ENCODE data around the gene FBXW11.
"Not testable (repeated sequence)": the region's sequence is repeated elsewhere in the genome, so short reads cannot be mapped to it uniquely, and the experiment has no call there.

Gene FBXW11

GRCh38 chr5:171908638-171909037 is 97.8 kb downstream of the FBXW11 start:
- DNase-seq (ENCODE audit: low spot score): no peak

DNA sequence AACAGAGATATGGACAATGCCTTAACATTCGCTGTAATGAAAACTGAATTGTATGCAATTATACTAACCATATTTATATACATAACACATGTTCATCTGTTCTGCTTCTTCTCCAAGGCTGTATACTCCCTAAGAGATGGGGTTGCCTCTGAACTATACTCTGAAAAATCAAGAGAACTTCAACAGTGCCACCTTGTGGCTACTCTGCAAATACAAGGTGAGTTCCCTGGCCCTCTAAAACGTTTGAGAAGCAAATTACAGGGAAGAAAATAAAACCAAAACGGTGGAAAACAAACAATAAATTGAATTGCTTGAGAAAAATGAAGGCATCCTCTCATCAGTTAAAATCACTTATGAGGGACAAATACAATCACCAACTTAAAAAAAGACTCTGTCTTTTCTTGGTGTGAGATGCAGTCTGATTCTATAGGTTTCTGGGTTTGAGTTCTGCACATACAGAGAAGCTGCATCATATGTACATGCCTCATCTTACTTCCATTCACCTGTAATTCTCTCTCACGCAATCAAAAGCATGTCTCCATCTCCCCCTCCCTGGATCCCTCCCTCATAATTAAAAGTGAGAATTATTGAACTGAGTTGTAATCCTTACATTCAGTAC is 98.6 kb downstream of the FBXW11 start:
- DNase-seq (ENCODE audit: low spot score): peak; percentile 75

DNA sequence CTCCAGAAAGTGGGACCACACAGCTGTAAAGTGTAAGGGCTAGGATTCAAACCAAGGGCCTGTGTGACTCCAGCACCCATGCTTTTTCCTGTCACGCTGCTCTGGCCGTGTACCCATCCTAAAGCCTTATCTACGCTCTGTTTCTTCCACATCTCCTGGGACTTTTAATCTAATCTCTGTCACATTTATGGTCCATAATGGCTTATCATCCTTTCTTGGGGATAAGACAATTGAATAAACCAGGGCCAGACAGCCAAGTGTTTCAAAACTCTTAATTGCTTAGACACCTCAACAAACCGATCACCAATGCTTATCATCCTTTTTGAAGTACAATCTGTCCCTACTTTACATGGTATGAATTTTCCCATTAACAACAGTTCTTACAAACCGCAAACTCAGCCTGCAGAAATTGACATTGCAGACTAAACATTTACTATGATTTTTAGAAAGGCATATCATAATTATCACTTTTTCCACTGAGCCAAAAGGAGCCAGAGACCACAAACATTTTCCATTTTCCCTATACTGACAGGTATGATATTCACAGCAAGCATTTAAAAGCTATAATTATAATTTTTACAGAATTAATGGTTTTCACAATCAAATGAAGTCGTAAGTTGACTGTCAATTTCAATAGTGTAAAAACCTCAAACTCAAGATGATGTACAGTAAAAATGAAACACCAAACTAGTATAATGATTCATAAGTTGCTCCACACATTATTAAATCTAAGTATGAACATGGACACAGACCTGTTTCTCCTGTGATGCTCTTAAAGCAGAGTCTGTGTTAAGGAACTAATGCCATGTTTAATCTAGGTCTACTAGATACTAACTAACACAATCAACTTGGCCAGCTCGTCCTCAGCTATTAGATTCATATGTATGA is 99.5 kb downstream of the FBXW11 start:
- DNase-seq (ENCODE audit: low spot score): no peak

DNA sequence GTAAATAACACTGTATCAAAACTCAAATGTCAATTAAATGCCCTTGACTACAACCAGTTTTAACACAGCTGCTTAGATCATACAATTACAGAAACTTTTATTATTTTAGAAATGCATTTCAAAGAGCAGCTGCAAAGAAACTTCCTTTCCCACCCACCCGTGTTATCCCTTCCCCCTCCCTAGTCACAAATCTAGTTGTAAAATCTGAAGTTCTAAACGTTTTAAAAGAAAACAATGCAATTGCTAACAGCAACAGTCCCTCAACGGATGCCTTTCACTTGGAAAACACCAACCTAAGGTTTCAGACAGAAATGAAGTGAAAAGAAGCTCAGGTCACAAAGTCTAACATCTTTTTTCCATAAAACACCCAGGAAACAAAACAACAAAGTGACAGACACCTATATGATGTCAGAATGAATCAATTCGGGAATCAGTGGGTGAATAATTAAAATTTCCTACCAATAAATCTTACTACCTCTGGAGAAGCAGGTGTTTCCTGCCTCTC is 100.3 kb downstream of the FBXW11 start:
- no peak for DNase-seq (ENCODE audit: low spot score)

GRCh38 chr5:171904886-171905285 is 101.6 kb downstream of the FBXW11 start:
- DNase-seq (ENCODE audit: low spot score): no peak

- DNase-seq (ENCODE audit: low spot score): no peak
Observed at GRCh38 chr5:171901764-171902163, 104.7 kb downstream of the FBXW11 start.

DNA sequence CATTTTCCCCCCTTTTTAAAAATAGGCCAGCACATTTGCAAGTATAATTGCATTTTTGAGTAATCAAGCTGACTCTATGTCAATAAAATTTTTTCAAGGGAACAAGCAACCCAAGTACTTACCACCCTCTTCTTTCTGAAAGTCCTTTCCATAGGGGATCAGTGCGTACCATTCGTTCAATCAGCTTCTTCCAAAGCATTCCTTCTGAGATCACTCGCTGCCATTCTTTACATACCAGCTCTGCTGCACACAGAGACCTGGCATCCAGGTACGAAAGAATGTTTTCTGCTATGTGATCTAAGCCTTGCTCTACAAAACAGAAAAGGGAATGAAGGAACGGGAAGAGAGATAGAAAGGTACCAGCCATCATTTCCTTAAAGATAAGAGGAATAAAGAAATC is 106.6 kb downstream of the FBXW11 start:
- DNase-seq (ENCODE audit: low spot score): no peak

DNA sequence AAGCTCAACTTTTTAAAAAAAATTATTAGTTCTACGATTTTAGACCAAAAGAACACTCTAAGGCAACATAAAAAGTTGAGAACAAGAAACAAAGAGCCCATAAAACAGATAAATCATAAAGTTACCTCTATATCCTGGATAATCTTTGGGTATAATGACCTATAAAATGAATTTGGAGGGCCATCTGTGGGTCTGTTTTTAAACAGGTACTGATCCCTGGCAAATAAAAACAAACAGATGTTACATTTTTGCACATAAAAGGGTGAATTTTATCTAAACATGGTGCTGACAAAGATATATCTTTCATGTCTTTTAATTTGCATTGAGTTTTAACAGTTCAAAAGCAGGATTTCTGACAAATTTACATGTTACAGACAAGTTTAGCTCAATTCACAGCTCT is 107.6 kb downstream of the FBXW11 start:
- DNase-seq (ENCODE audit: low spot score): no peak

DNA sequence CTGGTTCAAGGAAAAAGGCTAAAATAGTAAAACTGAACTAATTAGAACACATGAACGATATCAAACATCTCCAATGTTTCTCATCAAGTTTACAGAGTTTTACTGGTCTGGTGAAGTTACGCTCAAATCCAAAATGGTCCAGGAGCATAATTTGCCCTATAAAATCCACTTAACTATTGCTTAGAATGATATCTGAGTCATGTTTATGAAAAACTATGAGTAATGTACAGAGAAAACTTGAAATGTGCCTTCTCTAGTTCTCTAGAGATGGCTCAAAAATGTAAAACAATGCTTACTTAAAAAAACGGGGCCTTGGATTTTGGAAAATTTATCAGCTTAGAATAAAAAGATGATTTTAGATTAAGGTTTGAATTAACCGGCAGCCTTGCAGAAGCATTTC is 108.1 kb downstream of the FBXW11 start:
- no peak for DNase-seq (ENCODE audit: low spot score)

GRCh38 chr5:171897231-171897630 is 109.2 kb downstream of the FBXW11 start:
- no peak for DNase-seq (ENCODE audit: low spot score)

DNA sequence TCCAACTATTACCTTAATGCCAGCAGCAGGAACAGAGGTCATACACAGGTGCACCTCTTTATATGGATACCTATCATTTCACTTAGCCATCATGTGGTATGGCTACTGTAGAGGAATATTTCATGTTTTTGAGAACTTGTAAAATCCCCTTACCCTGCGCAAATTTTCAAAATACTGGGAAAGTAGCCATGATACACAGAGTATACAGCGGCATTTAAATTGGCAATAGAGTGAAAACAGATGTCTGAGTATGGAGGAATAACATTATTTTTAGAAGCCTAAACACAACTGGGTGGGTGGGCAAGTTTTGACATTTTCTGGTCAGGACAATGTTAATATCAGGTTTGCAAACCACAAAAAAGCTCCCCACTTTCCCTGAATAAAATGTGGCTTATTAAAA is 111.4 kb downstream of the FBXW11 start:
- no peak for DNase-seq (ENCODE audit: low spot score)

DNA sequence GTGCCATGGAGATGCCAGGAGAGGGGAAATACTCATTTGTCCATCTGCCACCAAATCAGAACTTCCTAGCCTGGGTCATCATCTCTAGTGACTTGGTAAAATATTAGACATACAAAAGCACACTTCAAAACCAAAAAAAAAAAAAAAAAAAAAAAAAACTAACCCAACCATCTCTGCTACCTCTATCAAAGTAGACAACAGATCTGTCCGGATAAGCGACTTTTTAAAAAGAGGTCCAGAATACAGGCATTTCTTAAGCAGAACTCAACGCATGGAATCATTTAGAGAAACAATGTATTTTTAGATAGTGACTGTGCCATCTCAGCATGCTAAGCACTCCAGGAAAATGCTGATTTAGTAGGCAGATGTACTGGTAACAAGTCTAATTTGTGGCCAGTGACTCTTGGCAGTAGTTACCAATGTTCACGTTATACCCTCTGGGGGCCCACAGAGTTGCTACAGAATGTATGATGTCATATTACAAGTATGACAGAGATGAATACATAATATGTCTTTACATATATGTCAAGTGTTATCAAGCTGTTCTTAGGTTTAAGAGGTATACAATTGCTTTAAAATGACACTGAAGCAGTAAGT is 113.0 kb downstream of the FBXW11 start:
- no peak for DNase-seq (ENCODE audit: low spot score)

GRCh38 chr5:171891595-171891994 is 114.8 kb downstream of the FBXW11 start:
- no peak for DNase-seq (ENCODE audit: low spot score)

- DNase-seq (ENCODE audit: low spot score): no peak
Observed at GRCh38 chr5:171891150-171891549, 115.3 kb downstream of the FBXW11 start.

- DNase-seq (ENCODE audit: low spot score): no peak
Observed at GRCh38 chr5:171888051-171888481, 118.4 kb downstream of the FBXW11 start.

DNA sequence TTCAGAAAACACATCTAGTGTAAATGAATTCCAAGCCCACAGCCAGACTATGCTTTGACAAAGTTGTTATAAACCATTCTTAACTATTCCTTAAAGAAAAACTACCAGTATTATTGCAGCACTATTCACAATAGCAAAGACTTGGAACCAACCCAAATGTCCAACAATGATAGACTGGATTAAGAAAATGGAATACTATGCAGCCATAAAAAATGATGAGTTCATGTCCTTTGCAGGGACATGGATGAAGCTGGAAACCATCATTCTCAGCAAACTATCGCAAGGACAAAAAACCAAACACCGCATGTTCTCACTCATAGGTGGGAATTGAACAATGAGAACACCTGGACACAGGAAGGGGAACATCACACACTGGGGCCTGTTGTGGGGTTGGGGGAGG is 120.4 kb downstream of the FBXW11 start:
- not testable (repeated sequence) for DNase-seq (ENCODE audit: low spot score)

DNA sequence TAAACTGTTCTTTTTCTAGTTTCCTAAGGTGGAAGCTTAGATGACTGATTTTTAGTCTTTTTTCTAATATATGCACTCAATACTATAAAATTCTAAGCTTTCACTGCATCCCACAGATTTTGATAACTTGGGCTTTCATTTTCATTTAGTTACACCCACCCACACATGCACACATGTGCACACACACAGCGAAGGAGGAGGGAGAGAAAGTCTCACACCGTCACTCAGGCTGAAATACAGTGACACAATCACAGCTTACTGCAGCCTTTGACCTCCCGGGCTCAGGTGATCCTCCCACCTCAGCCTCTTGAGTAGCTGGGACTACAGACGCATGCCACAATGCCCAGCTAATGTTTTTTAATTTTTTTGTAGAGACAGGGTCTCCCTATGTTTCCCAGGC is 124.3 kb downstream of the FBXW11 start:
- no peak for DNase-seq (ENCODE audit: low spot score)

GRCh38 chr5:171874234-171874633 is 132.2 kb downstream of the FBXW11 start:
- no peak for DNase-seq (ENCODE audit: low spot score)

- DNase-seq (ENCODE audit: low spot score): no peak
Observed at GRCh38 chr5:171872666-171873065, 133.8 kb downstream of the FBXW11 start.

GRCh38 chr5:171871711-171872110 is 134.7 kb downstream of the FBXW11 start:
- no peak for DNase-seq (ENCODE audit: low spot score)

DNA sequence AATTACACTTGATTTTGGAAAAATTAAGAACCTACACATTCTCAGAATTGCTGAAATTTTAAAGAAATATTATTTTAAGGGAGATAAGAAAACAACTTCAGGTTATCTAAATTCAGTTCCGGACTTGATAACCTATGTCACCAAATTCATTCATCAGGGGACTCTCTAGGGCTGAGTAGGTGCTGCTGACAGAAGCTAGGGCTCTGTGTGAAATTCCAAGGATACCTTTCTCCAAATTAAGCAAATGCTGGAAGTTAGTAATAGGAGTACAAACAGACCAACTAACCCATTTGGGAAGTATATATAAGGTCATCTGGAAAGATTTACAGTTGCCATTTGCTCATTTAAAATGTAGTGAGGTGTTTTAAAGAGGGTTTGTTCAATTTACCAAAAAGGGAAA is 136.5 kb downstream of the FBXW11 start:
- no peak for DNase-seq (ENCODE audit: low spot score)

DNA sequence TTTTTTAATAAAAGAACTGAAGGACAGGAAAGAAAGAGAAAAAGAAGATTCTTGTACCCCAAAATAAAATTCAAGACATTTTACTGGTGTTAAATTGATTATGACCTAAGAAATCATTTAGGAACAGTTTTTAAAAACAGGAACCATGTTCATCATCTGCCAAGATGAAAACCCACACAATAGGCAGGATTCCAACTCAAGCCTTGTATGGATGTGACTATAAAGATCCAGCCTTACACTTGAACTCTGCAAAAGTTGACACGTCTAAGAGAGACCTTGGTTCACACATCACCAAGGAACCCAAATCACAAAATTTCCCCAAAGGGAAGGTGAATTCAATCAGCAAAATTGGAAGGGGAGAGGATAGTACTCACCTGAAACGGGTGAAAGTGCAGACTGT is 138.2 kb downstream of the FBXW11 start:
- DNase-seq (ENCODE audit: low spot score): no peak

DNA sequence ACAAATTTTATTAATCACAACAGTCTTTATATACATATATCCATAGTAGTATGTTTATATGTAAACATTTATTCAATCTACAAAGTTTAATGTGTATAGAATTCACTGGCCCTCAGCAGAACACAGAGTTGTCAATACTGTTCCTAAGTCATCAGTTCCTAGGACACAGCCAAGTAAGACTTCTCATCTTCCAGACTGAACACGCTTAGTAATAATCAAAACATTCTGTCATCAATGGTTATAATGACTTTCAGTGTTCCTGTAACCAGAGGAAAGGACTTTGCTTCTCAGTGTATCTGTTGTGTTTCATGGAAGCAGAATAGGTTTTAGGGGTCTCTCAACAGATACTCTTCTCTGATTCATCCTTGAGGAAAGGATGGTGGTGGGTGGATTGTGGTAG is 138.7 kb downstream of the FBXW11 start:
- DNase-seq (ENCODE audit: low spot score): no peak

Data from hematopoietic multipotent progenitor cell treated with erythropoietin and hydrocortisone succinate and interleukin-3 and kit ligand, for 15 days (in vitro differentiated cells).